Ishikawa (cell line): Measurements from ENCODE around the gene TFG.

ENCODE experiments used
- CEBPB ChIP-seq: IDR thresholded peaks from 2 replicates; pipeline ENCODE4 v1.6.1; 2012
- CREB1 ChIP-seq: IDR thresholded peaks from 2 replicates; pipeline ENCODE4 v1.6.1; 2012; ENCODE audit warnings: low read depth
- EGR1 ChIP-seq: IDR thresholded peaks from 2 replicates; pipeline ENCODE4 v1.6.1; 2012
- EP300 ChIP-seq: IDR thresholded peaks from 2 replicates; pipeline ENCODE4 v1.6.1; 2012; ENCODE audit warnings: borderline replicate concordance
- FOXM1 ChIP-seq: IDR thresholded peaks from 2 replicates; pipeline ENCODE4 v1.6.1; 2012; ENCODE audit warnings: low read depth, borderline replicate concordance
- NFIC ChIP-seq: IDR thresholded peaks from 2 replicates; pipeline ENCODE4 v1.6.1; 2012
- RAD21 ChIP-seq: IDR thresholded peaks from 2 replicates; pipeline ENCODE4 v1.6.1; 2012; ENCODE audit warnings: low read depth
- TAF1 ChIP-seq: IDR thresholded peaks from 2 replicates; pipeline ENCODE4 v1.6.1; 2012; ENCODE audit warnings: low read depth, mild to moderate bottlenecking
- TCF12 ChIP-seq: IDR thresholded peaks from 2 replicates; pipeline ENCODE4 v1.6.1; 2012; ENCODE audit warnings: low read depth
- TEAD4 ChIP-seq: IDR thresholded peaks from 2 replicates; pipeline ENCODE4 v1.6.1; 2012
- YY1 ChIP-seq: IDR thresholded peaks from 2 replicates; pipeline ENCODE4 v1.6.1; 2012; ENCODE audit warnings: low read depth
- ZBTB7A ChIP-seq: IDR thresholded peaks from 2 replicates; pipeline ENCODE4 v1.6.1; 2012; ENCODE audit warnings: low read depth
- TF ChIP-seq, protein P1 (sequence below): IDR thresholded peaks from 2 replicates; pipeline ENCODE4 v1.6.1; 2012
- TF ChIP-seq, protein P2 (sequence below): IDR thresholded peaks from 2 replicates; pipeline ENCODE4 v1.6.1; 2012; ENCODE audit warnings: low read depth, mild to moderate bottlenecking
- TF ChIP-seq, protein P3 (sequence below): IDR thresholded peaks from 2 replicates; pipeline ENCODE4 v1.6.1; 2012

Gene TFG

DNA sequence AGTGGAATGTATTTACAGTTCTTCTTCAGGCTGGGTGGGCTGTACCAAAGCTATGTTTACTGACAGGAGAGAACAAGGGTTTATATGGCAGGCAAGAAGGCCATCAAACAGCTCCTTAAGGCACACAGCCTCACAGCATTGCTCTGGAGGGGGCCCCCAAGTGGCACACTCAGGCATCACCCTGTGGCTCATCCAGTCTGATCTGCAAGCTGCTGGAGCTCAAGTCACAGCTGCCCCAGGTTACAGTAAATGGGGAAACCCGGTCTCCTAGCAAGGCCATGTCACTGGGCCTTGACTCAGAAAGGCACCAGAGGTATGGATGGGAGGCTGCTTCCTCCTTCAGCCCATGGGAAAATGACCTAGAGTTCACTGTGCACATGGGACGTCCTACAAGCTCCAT is 67.5 kb downstream of the TFG start:
- TF ChIP-seq CEBPB (no peak), EGR1 (no peak), RAD21 (no peak), ZBTB7A (no peak), CREB1 (no peak), TEAD4 (no peak), TAF1 (no peak), EP300 (no peak), YY1 (no peak), NFIC (no peak)
- TF ChIP-seq, protein P1, sequence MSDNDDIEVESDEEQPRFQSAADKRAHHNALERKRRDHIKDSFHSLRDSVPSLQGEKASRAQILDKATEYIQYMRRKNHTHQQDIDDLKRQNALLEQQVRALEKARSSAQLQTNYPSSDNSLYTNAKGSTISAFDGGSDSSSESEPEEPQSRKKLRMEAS: no peak
- TF ChIP-seq, protein P2, sequence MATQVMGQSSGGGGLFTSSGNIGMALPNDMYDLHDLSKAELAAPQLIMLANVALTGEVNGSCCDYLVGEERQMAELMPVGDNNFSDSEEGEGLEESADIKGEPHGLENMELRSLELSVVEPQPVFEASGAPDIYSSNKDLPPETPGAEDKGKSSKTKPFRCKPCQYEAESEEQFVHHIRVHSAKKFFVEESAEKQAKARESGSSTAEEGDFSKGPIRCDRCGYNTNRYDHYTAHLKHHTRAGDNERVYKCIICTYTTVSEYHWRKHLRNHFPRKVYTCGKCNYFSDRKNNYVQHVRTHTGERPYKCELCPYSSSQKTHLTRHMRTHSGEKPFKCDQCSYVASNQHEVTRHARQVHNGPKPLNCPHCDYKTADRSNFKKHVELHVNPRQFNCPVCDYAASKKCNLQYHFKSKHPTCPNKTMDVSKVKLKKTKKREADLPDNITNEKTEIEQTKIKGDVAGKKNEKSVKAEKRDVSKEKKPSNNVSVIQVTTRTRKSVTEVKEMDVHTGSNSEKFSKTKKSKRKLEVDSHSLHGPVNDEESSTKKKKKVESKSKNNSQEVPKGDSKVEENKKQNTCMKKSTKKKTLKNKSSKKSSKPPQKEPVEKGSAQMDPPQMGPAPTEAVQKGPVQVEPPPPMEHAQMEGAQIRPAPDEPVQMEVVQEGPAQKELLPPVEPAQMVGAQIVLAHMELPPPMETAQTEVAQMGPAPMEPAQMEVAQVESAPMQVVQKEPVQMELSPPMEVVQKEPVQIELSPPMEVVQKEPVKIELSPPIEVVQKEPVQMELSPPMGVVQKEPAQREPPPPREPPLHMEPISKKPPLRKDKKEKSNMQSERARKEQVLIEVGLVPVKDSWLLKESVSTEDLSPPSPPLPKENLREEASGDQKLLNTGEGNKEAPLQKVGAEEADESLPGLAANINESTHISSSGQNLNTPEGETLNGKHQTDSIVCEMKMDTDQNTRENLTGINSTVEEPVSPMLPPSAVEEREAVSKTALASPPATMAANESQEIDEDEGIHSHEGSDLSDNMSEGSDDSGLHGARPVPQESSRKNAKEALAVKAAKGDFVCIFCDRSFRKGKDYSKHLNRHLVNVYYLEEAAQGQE: no peak
- TF ChIP-seq, protein P3, sequence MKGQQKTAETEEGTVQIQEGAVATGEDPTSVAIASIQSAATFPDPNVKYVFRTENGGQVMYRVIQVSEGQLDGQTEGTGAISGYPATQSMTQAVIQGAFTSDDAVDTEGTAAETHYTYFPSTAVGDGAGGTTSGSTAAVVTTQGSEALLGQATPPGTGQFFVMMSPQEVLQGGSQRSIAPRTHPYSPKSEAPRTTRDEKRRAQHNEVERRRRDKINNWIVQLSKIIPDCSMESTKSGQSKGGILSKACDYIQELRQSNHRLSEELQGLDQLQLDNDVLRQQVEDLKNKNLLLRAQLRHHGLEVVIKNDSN: no peak

DNA sequence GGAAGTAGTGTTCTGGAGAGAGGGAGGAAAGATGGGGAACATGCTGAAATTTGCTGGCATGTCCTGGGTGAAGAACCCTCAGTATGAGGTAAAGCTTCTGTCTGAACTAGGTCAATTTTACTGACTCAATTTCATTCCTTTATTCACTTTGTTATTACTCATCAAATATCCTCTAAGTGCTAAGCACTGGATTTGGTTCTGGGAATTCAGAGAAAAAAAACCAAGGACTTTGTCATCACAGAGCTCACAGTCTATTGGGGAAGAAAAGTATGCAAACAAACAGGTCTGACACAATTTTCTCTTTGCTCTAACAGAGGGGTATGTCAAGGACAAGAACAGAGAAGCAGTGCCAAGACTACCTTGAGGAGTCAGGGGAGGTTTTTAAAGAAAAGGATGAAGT is 68.0 kb downstream of the TFG start:
- TF ChIP-seq NFIC: no peak
- no peak for TF ChIP-seq TCF12

DNA sequence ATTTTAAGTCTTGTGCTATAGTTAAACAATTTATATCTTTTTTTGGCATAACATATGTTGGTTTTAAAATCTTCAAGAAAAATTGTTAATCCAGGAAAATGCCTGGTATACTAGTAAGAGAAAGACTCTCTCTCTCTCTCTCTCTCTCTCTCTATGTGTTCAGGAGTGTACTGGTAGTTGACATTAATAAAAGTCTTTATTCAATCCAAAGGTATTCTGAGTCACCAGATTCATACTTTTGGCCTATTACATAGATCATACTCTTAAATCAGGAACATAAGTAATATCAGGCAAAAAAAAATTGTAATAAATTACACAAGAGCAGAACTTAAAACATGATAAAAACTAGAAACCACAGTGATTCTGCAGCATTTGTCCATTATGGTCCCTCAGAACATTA is 70.2 kb downstream of the TFG start:
- no peak for TF ChIP-seq YY1
- no peak for TF ChIP-seq FOXM1
- TF ChIP-seq TCF12: no peak
- TF ChIP-seq ZBTB7A: no peak
- TF ChIP-seq EP300: no peak
- TF ChIP-seq TEAD4: no peak
- TF ChIP-seq, protein P2: no peak
- TF ChIP-seq, protein P3: no peak
- no peak for TF ChIP-seq CREB1

DNA sequence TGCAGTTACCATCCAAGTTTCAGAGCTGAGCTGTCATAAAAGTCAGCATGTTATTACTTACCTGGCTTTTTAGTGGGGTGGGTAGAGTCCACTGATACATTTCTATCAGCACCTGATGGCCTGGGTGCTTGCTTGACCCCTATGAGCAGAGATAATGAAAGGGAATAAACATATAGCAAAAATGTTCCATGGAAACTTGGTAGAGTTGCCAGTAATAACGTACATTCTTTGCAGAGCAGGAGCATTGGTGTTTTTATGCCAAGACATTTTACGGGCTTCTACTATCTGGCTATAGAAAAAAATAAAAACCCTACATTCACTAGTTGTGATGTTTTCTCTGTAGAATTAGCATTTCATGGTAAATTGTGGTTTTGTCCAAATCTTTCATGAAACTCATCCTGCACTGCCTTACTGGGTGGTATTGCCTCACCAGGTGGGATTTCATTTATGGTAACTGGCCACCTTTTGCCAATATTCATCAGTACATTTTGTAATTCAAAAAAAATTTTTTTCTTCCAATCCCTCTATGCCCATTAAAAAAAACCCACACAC is 70.9 kb downstream of the TFG start:
- TF ChIP-seq RAD21 (no peak), NFIC (no peak), ZBTB7A (no peak)

DNA sequence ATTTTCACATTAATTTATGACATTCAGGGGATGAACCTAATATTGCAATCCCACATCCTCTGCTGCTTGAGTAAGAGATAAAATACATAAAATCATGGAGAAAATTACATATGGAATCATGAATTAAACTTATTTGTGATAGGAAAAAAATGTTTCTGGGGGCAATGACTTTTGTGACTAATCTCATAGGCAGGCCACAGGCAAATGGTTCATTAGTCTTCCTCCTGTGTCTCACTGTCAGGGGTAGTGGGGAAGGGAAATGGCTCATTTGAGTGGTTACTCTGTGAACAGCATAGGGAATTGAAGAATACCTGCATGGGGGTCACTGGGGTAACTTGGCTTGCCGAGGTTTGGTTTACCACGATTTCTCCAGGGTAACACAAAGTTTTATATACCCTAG is 72.0 kb downstream of the TFG start:
- TF ChIP-seq, protein P3: no peak

DNA sequence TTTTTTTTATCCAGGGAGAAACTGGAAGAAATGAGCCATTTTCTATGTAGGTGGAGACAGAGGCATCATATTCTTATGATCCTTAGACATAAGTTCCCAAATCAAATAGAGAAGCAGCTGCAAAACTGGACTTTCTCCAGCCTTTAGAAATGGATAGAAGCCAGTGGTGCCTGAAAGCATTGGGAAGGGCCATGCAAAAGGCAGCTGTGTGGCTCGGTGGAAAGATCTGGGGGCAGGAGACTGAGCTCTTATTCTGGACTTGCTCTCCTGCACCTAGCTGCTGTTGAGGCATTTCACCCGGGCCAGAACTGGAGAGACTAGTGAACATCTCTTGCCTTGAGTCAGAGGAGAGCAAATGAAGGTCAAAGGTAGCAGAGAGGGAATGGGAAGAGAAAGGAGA is 73.1 kb downstream of the TFG start:
- TF ChIP-seq EGR1 (no peak), TEAD4 (no peak), CEBPB (no peak), NFIC (no peak), TAF1 (no peak)
- TF ChIP-seq, protein P3: no peak
- TF ChIP-seq, protein P1: no peak
- TF ChIP-seq, protein P2: no peak
